HepG2 (cell line): ENCODE measurements around the gene TRAPPC10. TPM values are rescaled to one million over a fixed set of nuclear protein-coding genes. Genes with fewer than 3 reads are reported as not detected.
A peak's percentile ranks its signal among the peaks of the same experiment; 100 is the strongest.

Experiments
- ARID2 ChIP-seq: sonication (generic); formaldehyde crosslinking; IDR thresholded peaks from 2 replicates; pipeline ENCODE4 v1.8.1; 2022; ENCODE audit warnings: mild to moderate bottlenecking, missing genetic modification reagents, borderline replicate concordance
- BRCA1 ChIP-seq: sonication (generic); formaldehyde crosslinking; IDR thresholded peaks from 2 replicates; pipeline ENCODE4 v1.4.0; 2020; ENCODE audit warnings: missing genetic modification reagents
- HNF4A ChIP-seq: sonication (generic); formaldehyde crosslinking; IDR thresholded peaks from 2 replicates; pipeline ENCODE4 v1.4.0; 2020; ENCODE audit warnings: missing genetic modification reagents
- HNRNPL ChIP-seq: fragments of 200-400 bp; formaldehyde crosslinking; IDR thresholded peaks from 2 replicates; pipeline ENCODE4 v1.6.1; 2017; ENCODE audit warnings: mild to moderate bottlenecking, low read depth, low read length
- IRF2 ChIP-seq: IDR thresholded peaks from 2 replicates; pipeline ENCODE4 v1.6.1; 2018; ENCODE audit warnings: missing genetic modification reagents, missing compliant biosample characterization
- KAT7 ChIP-seq: IDR thresholded peaks from 2 replicates; pipeline ENCODE4 v1.6.1; 2018; ENCODE audit warnings: borderline replicate concordance, missing compliant biosample characterization
- MTA3 ChIP-seq: sonication (generic); formaldehyde crosslinking; IDR thresholded peaks from 2 replicates; pipeline ENCODE4 v1.4.0; 2020; ENCODE audit warnings: missing genetic modification reagents
- NR2F1 ChIP-seq, 2 experiments: fragments of 450-650 bp in 1 of 2; formaldehyde crosslinking in 1 of 2; IDR thresholded peaks; 2 replicates each; pipeline versions ENCODE4 v1.5.0 to v1.6.1; 2016 to 2020; ENCODE audit warnings: mild to moderate bottlenecking in 1 of 2, missing compliant biosample characterization in 1 of 2, missing genetic modification reagents in 1 of 2, moderate library complexity in 1 of 2
- SALL1 ChIP-seq: sonication (generic); formaldehyde crosslinking; IDR thresholded peaks from 2 replicates; pipeline ENCODE4 v1.8.0; 2022; ENCODE audit warnings: mild to moderate bottlenecking, missing genetic modification reagents
- SOX6 ChIP-seq, 2 experiments: fragments of 450-650 bp in 1 of 2; sonication (generic) in 1 of 2; formaldehyde crosslinking in 1 of 2; IDR thresholded peaks; 2 replicates each; pipeline versions ENCODE4 v1.4.0 to v1.6.1; 2017 to 2020; ENCODE audit warnings: antibody characterized with exemption in 1 of 2, mild to moderate bottlenecking in 1 of 2, missing genetic modification reagents in 1 of 2
- SP5 ChIP-seq: IDR thresholded peaks from 2 replicates; pipeline ENCODE4 v1.6.1; 2016; ENCODE audit warnings: low read depth, borderline replicate concordance
- WIZ ChIP-seq: sonication (generic); formaldehyde crosslinking; IDR thresholded peaks from 2 replicates; pipeline ENCODE4 v1.5.1; 2020; ENCODE audit warnings: mild to moderate bottlenecking, missing genetic modification reagents
- YEATS4 ChIP-seq: sonication (generic); formaldehyde crosslinking; IDR thresholded peaks from 2 replicates; pipeline ENCODE4 v1.4.0; 2020; ENCODE audit warnings: missing genetic modification reagents, borderline replicate concordance
- ZFP82 ChIP-seq: sonication (generic); formaldehyde crosslinking; IDR thresholded peaks from 2 replicates; pipeline ENCODE4 v1.5.1; 2020; ENCODE audit warnings: mild to moderate bottlenecking, missing genetic modification reagents, borderline replicate concordance
- ZFP90 ChIP-seq: sonication (generic); formaldehyde crosslinking; IDR thresholded peaks from 2 replicates; pipeline ENCODE4 v1.8.0; 2022; ENCODE audit warnings: missing genetic modification reagents, mild to moderate bottlenecking, inconsistent platforms, borderline replicate concordance
- ZNF256 ChIP-seq: sonication (generic); formaldehyde crosslinking; conservative IDR thresholded peaks from 2 replicates; pipeline ENCODE4 v1.4.0; 2020; ENCODE audit warnings: missing genetic modification reagents
- ZNF703 ChIP-seq: sonication (generic); formaldehyde crosslinking; IDR thresholded peaks from 2 replicates; pipeline ENCODE4 v1.5.1; 2020; ENCODE audit warnings: missing genetic modification reagents, mild to moderate bottlenecking, moderate library complexity, borderline replicate concordance
- polyA plus RNA-seq, 8 experiments: library from polyadenylated mRNA; depleted of rRNA in 3 of 8; stranded (reverse) in 7 of 8; unstranded in 1 of 8; fragments of >200 nt; fragmentation: Illumina TruSeq in 4 of 8; extraction: Trizol in 4 of 8; gene quantifications; 2 replicates each; pipeline versions ENCODE4 v1.2.1 to v1.2.3, GENCODE V29; 2011 to 2016; ENCODE audit warnings: low read depth in 4 of 8, missing spikeins in 1 of 8, mixed read lengths in 1 of 8; ENCODE audit not compliant: insufficient read depth in 1 of 8
- total RNA-seq, 5 experiments: library from RNA; depleted of rRNA; stranded (reverse); fragments of >200 nt; fragmentation: Illumina TruSeq; extraction: Trizol; gene quantifications; 2 replicates each; pipeline ENCODE4 v1.2.3, GENCODE V29; 2016; ENCODE audit warnings: low read depth in 1 of 5
- TF ChIP-seq, protein P1 (sequence below): IDR thresholded peaks from 2 replicates; pipeline ENCODE4 v1.6.1; 2016; ENCODE audit warnings: missing compliant biosample characterization, missing genetic modification reagents, borderline replicate concordance
- TF ChIP-seq, protein P2 (sequence below): sonication (generic); formaldehyde crosslinking; IDR thresholded peaks from 2 replicates; pipeline ENCODE4 v1.9.0; 2021; ENCODE audit warnings: missing genetic modification reagents, borderline replicate concordance
- TF ChIP-seq, protein P3 (sequence below): sonication (generic); formaldehyde crosslinking; IDR thresholded peaks from 2 replicates; pipeline ENCODE4 v1.4.0; 2020; ENCODE audit warnings: mild to moderate bottlenecking, missing genetic modification reagents
- TF ChIP-seq, protein P4 (sequence below): conservative IDR thresholded peaks from 2 replicates; pipeline ENCODE4 v1.6.1; 2018; ENCODE audit warnings: missing genetic modification reagents
- TF ChIP-seq, protein P5 (sequence below): sonication (generic); formaldehyde crosslinking; IDR thresholded peaks from 2 replicates; pipeline ENCODE4 v1.5.1; 2020; ENCODE audit warnings: mild to moderate bottlenecking, missing genetic modification reagents, borderline replicate concordance

TRAPPC10 gene
- total and polyA plus RNA-seq, 2 of the 13 experiments (the other 11 are each of a cell fraction or from before 2014, with no cell fraction given): 10.6 to 16.5 TPM

DNA sequence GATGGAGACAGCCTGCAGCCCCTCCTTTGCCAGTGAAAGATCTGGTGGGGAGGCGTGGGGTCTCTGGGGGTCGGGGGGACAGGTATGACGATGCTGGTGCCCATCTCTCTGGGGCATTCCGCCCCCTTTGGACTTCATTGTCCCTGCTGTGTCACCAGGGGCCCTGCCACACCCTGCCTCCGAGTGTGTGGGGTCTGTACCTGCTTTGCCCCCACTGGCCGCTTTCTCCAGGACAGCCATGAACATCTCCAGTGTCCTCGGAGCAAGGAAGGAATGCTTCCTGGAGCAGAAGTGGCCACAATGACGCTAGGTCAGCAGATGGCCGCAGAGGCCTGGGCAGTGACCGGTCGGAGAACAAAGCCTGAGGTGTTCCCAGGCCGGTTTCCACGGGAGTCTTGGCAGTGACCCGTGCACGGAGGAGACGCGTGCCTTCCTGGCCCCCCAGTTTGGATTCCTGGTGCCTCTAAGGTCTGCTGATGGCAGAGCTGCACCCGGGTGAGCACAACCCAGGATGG lies 18.6 kb upstream of the TRAPPC10 start (continued):
- TF ChIP-seq SALL1: 0 out of 2 replicates have a peak, but pooled peaks have one; percentile 11
- TF ChIP-seq, protein P1, sequence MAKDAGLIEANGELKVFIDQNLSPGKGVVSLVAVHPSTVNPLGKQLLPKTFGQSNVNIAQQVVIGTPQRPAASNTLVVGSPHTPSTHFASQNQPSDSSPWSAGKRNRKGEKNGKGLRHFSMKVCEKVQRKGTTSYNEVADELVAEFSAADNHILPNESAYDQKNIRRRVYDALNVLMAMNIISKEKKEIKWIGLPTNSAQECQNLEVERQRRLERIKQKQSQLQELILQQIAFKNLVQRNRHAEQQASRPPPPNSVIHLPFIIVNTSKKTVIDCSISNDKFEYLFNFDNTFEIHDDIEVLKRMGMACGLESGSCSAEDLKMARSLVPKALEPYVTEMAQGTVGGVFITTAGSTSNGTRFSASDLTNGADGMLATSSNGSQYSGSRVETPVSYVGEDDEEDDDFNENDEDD (CRISPR knock-in tag): no peak
- TF ChIP-seq, protein P2, sequence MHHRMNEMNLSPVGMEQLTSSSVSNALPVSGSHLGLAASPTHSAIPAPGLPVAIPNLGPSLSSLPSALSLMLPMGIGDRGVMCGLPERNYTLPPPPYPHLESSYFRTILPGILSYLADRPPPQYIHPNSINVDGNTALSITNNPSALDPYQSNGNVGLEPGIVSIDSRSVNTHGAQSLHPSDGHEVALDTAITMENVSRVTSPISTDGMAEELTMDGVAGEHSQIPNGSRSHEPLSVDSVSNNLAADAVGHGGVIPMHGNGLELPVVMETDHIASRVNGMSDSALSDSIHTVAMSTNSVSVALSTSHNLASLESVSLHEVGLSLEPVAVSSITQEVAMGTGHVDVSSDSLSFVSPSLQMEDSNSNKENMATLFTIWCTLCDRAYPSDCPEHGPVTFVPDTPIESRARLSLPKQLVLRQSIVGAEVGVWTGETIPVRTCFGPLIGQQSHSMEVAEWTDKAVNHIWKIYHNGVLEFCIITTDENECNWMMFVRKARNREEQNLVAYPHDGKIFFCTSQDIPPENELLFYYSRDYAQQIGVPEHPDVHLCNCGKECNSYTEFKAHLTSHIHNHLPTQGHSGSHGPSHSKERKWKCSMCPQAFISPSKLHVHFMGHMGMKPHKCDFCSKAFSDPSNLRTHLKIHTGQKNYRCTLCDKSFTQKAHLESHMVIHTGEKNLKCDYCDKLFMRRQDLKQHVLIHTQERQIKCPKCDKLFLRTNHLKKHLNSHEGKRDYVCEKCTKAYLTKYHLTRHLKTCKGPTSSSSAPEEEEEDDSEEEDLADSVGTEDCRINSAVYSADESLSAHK (CRISPR knock-in tag): no peak
- TF ChIP-seq NR2F1 (CRISPR knock-in tag; IDR thresholded peaks at IDR 0.05): no peak
- peak; percentile 64; the same call in 1 of the 2 replicates for TF ChIP-seq YEATS4 (CRISPR knock-in tag)
- no peak for TF ChIP-seq ARID2
- TF ChIP-seq HNRNPL: no peak
- no peak for TF ChIP-seq ZNF256 (CRISPR knock-in tag)
- TF ChIP-seq, protein P3, sequence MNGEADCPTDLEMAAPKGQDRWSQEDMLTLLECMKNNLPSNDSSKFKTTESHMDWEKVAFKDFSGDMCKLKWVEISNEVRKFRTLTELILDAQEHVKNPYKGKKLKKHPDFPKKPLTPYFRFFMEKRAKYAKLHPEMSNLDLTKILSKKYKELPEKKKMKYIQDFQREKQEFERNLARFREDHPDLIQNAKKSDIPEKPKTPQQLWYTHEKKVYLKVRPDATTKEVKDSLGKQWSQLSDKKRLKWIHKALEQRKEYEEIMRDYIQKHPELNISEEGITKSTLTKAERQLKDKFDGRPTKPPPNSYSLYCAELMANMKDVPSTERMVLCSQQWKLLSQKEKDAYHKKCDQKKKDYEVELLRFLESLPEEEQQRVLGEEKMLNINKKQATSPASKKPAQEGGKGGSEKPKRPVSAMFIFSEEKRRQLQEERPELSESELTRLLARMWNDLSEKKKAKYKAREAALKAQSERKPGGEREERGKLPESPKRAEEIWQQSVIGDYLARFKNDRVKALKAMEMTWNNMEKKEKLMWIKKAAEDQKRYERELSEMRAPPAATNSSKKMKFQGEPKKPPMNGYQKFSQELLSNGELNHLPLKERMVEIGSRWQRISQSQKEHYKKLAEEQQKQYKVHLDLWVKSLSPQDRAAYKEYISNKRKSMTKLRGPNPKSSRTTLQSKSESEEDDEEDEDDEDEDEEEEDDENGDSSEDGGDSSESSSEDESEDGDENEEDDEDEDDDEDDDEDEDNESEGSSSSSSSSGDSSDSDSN: peak; percentile 14; the same call in 1 of the 2 replicates
- TF ChIP-seq SOX6 (IDR thresholded peaks at IDR 0.05): no peak
- TF ChIP-seq SOX6 (CRISPR knock-in tag; IDR thresholded peaks at IDR 0.05): no peak
- TF ChIP-seq KAT7 (CRISPR knock-in tag): no peak
- TF ChIP-seq, protein P4, sequence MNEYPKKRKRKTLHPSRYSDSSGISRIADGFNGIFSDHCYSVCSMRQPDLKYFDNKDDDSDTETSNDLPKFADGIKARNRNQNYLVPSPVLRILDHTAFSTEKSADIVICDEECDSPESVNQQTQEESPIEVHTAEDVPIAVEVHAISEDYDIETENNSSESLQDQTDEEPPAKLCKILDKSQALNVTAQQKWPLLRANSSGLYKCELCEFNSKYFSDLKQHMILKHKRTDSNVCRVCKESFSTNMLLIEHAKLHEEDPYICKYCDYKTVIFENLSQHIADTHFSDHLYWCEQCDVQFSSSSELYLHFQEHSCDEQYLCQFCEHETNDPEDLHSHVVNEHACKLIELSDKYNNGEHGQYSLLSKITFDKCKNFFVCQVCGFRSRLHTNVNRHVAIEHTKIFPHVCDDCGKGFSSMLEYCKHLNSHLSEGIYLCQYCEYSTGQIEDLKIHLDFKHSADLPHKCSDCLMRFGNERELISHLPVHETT: no peak
- TF ChIP-seq ZFP82: no peak
- TF ChIP-seq ZNF703 (CRISPR knock-in tag): no peak
- TF ChIP-seq, protein P5, sequence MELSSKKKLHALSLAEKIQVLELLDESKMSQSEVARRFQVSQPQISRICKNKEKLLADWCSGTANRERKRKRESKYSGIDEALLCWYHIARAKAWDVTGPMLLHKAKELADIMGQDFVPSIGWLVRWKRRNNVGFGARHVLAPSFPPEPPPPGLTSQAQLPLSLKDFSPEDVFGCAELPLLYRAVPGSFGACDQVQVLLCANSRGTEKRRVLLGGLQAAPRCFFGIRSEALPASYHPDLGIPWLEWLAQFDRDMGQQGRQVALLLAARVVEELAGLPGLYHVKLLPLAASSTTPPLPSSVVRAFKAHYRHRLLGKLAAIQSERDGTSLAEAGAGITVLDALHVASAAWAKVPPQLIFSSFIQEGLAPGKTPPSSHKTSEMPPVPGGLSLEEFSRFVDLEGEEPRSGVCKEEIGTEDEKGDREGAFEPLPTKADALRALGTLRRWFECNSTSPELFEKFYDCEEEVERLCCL (CRISPR knock-in tag): no peak
- no peak for TF ChIP-seq MTA3 (CRISPR knock-in tag)
- TF ChIP-seq SP5 (CRISPR knock-in tag): no peak
- no peak for TF ChIP-seq ZFP90 (CRISPR knock-in tag)
- no peak for TF ChIP-seq IRF2
- TF ChIP-seq HNF4A (CRISPR knock-in tag): no peak
- TF ChIP-seq BRCA1 (CRISPR knock-in tag): no peak
- TF ChIP-seq WIZ (CRISPR knock-in tag): no peak
